ENCODE results near the gene DDX41.

DNA sequence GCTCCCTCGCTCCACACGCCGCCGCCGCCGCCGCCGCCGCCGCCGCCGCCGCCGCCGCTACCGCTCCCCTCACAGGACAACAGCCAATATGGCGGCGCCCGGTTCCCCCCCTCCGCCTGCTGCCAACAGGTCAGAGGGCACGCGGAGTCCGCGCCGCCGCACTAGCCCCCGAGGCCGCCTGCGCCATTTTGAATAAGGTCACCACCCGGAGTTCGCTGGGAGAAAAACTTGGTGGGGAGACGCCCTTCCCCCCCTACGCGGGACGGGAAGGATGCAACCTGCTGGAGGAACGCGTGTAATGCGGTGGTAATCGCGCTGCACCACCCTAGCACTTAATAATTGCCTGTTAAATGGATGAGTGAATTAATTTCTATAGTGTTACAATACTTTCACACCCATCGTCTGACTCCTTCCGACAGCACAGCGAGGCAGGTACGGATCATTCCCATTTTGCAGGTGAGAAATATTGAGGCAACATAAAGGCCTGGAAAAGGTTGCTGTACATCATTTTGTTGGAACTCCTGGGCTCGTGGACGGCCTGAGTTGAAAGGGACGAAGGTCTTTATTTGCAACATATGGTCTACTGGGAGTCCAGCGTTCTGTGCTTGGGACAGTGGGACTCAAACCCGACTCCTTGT is 37.8 kb upstream of the DDX41 start, which contains the start of gene FAM193B:
- TF ChIP-seq, protein P1, sequence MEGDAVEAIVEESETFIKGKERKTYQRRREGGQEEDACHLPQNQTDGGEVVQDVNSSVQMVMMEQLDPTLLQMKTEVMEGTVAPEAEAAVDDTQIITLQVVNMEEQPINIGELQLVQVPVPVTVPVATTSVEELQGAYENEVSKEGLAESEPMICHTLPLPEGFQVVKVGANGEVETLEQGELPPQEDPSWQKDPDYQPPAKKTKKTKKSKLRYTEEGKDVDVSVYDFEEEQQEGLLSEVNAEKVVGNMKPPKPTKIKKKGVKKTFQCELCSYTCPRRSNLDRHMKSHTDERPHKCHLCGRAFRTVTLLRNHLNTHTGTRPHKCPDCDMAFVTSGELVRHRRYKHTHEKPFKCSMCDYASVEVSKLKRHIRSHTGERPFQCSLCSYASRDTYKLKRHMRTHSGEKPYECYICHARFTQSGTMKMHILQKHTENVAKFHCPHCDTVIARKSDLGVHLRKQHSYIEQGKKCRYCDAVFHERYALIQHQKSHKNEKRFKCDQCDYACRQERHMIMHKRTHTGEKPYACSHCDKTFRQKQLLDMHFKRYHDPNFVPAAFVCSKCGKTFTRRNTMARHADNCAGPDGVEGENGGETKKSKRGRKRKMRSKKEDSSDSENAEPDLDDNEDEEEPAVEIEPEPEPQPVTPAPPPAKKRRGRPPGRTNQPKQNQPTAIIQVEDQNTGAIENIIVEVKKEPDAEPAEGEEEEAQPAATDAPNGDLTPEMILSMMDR (IDR thresholded peaks at IDR 0.05) = no peak
- no peak for TF ChIP-seq POLR2A (IDR thresholded peaks at IDR 0.05)
- TF ChIP-seq EP300 (IDR thresholded peaks at IDR 0.05) = no peak

Measured in ovary (tissue), 3 donors.